NCI-H524 treated with DMSO at 0.1 percent for 48 hours (cell line): ENCODE results near the gene RGR.

Experiments used
- DNase-seq: peaks from one replicate; lab custom pipeline; 2025; lab: John Stamatoyannopoulos, UW

RGR gene

GRCh38 chr10:84221916-84222315 is 22.9 kb upstream of the RGR start:
- DNase-seq = no peak

GRCh38 chr10:84224411-84225028 is 20.3 kb upstream of the RGR start:
- DNase-seq = no peak

GRCh38 chr10:84225427-84226173 is 19.3 kb upstream of the RGR start, which contains the start of gene LRIT2:
LRIT2 (minus strand) TSS chr10:84225544; CDS start chr10:84225520, 24 bp downstream.
- no peak for DNase-seq

- no peak for DNase-seq
Measured at GRCh38 chr10:84226616-84227015, 18.2 kb upstream of the RGR start.

DNA sequence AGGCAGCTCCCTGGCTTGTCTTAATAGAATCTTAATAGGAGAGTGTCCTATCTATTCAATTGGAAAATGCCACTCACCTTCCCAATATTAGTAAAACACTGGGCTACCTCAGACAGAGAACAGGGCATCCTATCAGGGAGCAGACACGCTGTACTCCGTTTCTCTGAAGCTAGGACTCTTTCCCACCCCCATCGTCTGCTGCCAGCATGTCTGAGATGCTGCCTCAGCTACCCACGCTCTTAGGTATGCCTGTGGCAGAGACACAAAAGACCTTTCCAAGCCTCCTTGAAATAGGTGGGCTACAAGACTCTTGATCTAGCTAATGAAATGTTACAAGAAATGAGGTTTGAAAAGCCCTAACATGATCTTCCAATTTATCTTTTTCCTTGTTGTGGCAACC is 17.0 kb upstream of the RGR start:
- no peak for DNase-seq

DNA sequence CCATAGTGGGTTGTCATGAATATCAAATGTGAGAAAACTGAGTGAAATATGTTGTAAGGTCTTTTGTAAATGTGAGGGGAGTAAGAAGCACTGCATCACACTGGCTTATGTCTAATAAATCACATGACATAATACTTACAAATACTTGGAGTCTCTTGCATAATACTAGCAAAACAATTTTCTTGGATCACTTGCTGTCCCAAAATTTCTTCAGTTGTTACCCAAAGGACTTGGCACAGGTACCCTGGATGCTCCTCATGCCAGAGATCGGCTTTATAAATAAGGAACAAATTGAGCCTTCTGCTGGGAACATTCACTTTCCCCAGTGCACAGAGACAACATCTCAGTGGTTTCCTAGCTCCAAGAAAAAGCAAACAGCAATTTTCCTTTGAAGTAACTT is 14.5 kb upstream of the RGR start:
- no peak for DNase-seq

GRCh38 chr10:84232376-84232775 is 12.5 kb upstream of the RGR start:
- no peak for DNase-seq

DNA sequence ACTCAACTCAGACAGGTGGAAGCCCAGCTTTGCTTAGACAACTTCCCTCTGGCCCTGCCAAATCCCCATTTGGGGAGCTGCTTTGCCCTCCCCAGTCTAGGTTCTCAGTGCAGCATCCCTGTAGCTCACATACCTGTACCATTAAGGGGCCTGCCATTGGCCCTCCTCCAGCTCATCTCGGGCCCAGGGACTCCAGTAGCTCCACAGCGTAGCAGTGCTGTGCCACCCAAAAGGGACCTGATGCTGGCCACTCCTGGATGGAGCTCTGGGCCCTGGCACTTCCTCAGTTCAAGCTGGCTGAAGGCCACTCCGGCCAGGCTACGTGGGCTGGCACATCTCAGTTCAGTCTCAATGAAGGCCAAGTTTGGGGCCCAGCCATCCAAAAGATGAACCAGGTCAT is 10.9 kb upstream of the RGR start:
- no peak for DNase-seq

DNA sequence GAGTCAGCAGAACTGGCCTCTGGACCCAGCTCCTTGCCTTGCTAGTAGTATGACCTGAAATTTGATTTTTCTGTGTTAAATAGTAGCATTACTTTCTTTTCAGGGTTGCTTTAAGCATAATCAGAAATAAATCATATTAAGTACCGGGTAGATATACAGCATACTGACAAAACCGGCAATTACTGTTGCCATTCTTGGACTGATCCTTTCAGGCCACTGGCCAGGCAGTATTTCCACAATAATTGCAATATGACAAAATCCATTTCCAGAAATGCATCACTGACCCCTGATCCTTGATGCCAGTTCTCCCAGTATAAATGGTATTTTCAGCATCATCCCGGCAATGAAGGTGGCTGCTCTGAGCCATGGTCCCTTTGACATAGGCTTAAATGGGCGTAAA is 10.4 kb upstream of the RGR start:
- no peak for DNase-seq

GRCh38 chr10:84235096-84235495 is 9.8 kb upstream of the RGR start:
- no peak for DNase-seq

- DNase-seq = no peak
Measured at GRCh38 chr10:84236807-84237198, 8.1 kb upstream of the RGR start.

- DNase-seq = no peak
Measured at GRCh38 chr10:84237199-84238051, 7.4 kb upstream of the RGR start.

- no peak for DNase-seq
Measured at GRCh38 chr10:84238909-84239308, 5.9 kb upstream of the RGR start.

DNA sequence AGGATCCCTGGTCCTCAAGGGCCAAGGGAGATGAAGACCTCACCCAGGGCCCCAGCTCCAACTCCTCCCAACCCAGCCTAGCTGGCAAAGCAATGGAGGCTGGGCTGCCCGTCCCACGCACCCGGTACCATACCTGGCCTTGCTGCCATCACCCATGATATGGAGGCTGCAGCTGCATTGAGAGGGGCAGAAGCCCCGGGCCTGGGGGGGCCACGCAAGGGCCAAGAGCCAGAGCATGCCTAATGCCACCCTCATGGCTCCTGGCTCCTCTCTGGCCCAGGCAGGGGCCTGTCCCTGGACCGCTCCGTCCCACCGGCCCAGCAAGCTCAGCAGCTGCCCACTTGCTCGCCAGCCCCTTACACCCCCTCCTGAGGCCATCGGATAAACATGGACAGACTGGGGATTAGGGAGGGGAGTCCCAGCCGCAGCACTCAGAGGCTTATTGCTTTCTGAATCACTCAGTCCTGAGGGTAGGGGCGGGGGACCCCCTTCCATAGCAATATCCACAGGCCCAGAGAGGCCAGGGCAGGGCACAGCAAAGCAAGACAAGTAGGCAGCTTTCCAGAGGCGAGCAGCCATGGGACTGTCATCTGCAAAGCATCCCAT is 3.6 kb upstream of the RGR start, which contains the start of gene LRIT1:
TSS of gene LRIT1 (minus strand) at position 362 of the 606 bp plus-strand sequence. CDS start at position 255, 107 bp downstream.
- no peak for DNase-seq

- no peak for DNase-seq
Measured at GRCh38 chr10:84243759-84244158, 1.1 kb upstream of the RGR start.

DNA sequence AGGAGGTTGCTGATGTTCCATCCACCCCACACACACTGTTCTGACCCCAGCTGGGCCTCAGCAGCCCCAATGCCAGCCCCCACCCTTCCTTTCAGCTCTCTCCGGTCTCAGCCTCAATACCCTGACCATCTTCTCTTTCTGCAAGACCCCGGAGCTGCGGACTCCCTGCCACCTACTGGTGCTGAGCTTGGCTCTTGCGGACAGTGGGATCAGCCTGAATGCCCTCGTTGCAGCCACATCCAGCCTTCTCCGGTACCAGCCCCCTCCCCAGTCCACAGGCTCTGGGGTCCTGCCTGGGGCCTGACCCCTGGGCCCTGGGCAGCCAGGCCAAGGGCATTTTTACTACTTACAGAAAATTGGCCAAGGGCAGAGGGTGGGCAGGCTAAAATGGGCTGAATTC is 2.6 kb downstream of the RGR start:
- no peak for DNase-seq

GRCh38 chr10:84248794-84249193 is 3.9 kb downstream of the RGR start:
- no peak for DNase-seq

DNA sequence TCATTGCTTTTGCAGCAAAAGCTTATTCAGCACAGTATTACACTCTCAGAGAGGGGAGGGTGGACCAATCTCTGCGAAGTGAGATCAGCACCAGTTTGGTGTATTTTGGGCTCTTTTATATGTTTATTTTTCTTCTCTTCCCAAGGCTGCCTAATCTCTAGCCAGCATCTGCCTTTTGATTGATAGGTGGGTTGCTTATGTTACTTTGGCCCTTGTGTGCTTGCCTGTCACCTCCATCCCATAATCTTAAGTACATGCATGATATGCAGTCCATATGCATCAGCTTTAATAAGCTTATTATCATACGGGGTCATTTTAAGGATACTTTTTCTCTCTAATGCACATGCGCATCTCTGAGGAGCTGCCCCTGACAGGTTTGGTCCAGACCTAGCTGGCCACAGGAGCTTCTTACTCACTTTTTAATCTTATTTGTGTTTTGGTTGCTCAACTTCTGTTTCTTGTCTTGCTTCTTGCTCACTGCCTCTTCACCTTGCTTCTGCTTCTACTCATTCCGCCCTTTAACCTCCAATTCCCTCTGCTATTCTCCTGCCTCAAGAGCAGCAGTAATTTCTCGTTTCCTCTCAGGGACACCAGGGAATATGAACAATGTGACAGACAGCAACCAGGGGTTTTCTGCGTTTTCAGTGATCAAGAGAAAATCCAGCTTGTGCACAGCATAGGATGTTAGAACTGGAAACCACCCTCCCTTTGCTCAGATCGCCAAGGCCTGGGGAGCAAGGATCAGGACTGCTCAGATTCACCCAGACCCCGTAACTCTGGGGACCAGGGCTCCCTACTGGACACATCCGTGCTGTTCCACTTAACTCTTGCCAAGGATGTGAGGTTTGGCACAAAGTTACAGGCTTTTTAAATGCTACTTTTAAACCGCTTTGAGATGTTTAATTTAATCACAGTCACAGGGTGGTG is 10.0 kb downstream of the RGR start:
- DNase-seq = no peak

DNA sequence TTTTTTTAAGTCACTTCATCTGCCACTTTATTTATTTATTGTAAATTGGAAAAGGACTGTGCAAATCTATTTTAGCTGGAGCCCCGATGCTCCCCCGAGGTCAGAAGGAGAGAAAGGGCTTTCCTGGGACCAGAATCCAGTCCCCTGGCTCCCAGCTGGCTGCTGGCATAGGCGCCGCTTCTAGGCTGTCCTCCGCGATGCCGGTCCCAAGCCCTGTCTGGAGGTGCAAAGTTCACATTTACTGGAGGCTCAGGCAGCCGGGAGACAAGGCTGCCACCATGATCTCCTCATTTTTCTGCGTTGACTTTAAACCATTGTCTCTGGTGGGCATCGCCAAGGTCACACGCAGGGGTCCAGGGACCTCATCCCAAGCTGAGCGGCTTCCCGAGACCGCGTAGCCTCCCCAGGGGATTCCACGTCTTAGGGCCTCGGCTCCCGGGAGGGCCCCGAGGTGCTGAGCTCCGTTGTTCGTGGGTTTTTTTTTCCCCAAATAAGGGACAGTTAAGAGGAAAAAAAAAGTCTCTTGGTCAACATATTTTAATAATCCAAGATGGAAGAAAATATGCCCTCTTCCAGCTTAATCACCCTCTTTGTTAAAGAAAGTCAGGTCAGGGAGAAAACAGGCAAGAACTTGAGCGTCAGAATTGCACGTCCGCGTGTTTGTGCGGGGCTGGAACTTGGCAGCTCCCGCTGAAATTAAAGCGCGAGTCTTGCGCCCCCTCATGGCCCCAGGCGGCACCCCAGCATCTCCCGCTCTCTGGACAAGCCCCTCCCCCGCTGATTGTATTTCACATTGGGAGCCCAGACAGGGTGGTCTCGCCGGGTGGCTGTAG is 11.9 kb downstream of the RGR start:
- DNase-seq = no peak

DNA sequence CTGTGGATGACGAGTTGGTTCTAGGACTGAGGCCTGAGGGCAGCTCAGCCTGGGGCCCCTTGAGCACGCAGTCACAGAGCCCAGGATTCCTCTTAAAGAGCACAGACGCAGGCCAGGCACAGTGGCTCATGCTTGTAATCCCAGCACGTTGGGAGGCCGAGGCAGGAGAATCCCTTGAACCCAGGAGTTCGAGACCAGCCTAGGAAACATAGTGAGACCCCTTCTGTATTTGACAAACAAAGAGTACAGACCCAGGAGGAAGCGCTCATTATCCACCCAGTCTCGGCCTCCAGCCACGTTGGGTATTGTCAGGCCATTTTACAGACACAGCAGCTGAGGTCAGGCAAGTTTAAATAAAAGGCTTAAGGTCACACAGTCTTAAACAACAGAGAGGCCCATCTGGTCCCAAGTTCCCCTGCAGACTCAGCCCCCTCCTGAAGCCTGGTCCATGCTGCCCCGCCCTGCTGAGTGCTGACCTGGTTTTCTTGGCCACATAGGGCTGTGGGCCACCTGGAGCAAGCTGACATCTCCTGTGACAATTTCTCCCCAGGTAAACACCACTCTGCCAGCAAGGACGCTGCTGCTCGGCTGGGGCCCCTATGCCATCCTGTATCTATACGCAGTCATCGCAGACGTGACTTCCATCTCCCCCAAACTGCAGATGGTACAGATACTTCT is 12.6 kb downstream of the RGR start:
- no peak for DNase-seq
